ENCODE measurements around the gene NIM1K.

The NIM1K gene

DNA sequence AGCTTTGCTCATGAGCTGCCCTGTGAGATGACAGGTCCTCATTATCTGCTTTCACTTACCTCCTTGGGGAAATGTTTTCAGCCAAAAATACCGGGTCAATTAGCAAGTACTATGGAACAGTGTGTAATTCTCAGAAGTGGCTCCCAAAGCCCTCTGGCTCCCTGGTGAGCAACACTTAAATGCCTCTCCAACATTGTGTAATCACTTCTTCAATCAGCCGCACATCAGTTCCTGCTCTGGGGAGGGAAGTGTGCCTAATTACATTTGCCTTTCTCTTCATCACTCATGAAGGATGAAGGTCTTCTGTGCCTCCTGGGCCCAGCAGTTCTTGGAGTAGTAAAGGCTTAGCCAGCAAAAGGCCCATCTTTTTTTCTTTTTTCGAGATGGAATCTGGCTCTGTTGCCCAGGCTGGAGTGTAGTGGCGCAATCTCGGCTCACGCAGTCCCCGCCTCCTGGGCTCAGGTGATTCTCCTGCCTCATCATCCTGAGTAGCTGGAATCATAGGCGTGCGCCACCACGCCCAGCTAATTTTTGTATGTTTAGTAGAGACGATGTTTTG is 23.1 kb downstream of the NIM1K start:
- Histone ChIP-seq H3K4me3 (replicated peaks; ENCODE audit: insufficient read depth, low read length) (no peak overlapping the region), H3K27ac (replicated peaks) (no peak overlapping the region), H3K27me3 (ENCODE audit: insufficient read depth, poor library complexity, severe bottlenecking) (peaks cover 19% of the 10 kb centered on the region)
- peak; percentile 55; the same call in 1 of the 2 replicates for TF ChIP-seq SPI1 (IDR thresholded peaks at IDR 0.05; ENCODE audit: borderline replicate concordance, low read depth)
- TF ChIP-seq, protein P1, sequence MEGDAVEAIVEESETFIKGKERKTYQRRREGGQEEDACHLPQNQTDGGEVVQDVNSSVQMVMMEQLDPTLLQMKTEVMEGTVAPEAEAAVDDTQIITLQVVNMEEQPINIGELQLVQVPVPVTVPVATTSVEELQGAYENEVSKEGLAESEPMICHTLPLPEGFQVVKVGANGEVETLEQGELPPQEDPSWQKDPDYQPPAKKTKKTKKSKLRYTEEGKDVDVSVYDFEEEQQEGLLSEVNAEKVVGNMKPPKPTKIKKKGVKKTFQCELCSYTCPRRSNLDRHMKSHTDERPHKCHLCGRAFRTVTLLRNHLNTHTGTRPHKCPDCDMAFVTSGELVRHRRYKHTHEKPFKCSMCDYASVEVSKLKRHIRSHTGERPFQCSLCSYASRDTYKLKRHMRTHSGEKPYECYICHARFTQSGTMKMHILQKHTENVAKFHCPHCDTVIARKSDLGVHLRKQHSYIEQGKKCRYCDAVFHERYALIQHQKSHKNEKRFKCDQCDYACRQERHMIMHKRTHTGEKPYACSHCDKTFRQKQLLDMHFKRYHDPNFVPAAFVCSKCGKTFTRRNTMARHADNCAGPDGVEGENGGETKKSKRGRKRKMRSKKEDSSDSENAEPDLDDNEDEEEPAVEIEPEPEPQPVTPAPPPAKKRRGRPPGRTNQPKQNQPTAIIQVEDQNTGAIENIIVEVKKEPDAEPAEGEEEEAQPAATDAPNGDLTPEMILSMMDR (IDR thresholded peaks at IDR 0.05; ENCODE audit: insufficient read depth, low read length): no peak
- DNase-seq (ENCODE audit: low read depth in 1 of 2, low spot score in 1 of 2): peak in 1 of 2 experiments; percentile 54

DNA sequence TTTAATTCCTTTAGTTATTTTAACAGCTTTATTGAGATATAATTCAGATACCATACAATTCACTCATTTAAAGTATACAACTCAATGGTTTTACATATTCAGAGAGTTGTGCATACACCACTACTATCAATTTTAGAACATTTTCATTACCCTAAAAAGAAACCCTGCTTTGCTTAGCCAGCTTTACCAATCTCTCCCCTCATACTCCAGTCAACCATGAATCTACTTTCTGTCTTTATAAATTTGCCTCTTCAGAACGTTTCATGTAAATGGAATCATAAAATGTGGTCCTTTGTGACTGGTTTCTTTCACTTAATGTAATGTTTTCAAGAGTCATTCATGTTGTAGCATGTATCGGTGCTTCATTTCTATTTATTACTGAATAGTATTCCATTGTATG is 24.9 kb downstream of the NIM1K start:
- H3K4me3 ChIP-seq (replicated peaks; ENCODE audit: insufficient read depth, low read length): no peak overlapping the region
- no peak for DNase-seq (ENCODE audit: low read depth in 1 of 2, low spot score in 1 of 2)
- peaks cover 6% of the 10 kb centered on the region for H3K27me3 ChIP-seq (ENCODE audit: insufficient read depth, poor library complexity, severe bottlenecking)
- no peak overlapping the region for H3K27ac ChIP-seq (replicated peaks)
- TF ChIP-seq GABPA (IDR thresholded peaks at IDR 0.05; ENCODE audit: low read depth) (no peak), SPI1 (IDR thresholded peaks at IDR 0.05; ENCODE audit: borderline replicate concordance, low read depth) (no peak), POLR2AphosphoS5 (IDR thresholded peaks at IDR 0.05; ENCODE audit: low read depth) (no peak)
- TF ChIP-seq, protein P2, sequence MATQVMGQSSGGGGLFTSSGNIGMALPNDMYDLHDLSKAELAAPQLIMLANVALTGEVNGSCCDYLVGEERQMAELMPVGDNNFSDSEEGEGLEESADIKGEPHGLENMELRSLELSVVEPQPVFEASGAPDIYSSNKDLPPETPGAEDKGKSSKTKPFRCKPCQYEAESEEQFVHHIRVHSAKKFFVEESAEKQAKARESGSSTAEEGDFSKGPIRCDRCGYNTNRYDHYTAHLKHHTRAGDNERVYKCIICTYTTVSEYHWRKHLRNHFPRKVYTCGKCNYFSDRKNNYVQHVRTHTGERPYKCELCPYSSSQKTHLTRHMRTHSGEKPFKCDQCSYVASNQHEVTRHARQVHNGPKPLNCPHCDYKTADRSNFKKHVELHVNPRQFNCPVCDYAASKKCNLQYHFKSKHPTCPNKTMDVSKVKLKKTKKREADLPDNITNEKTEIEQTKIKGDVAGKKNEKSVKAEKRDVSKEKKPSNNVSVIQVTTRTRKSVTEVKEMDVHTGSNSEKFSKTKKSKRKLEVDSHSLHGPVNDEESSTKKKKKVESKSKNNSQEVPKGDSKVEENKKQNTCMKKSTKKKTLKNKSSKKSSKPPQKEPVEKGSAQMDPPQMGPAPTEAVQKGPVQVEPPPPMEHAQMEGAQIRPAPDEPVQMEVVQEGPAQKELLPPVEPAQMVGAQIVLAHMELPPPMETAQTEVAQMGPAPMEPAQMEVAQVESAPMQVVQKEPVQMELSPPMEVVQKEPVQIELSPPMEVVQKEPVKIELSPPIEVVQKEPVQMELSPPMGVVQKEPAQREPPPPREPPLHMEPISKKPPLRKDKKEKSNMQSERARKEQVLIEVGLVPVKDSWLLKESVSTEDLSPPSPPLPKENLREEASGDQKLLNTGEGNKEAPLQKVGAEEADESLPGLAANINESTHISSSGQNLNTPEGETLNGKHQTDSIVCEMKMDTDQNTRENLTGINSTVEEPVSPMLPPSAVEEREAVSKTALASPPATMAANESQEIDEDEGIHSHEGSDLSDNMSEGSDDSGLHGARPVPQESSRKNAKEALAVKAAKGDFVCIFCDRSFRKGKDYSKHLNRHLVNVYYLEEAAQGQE (IDR thresholded peaks at IDR 0.05; ENCODE audit: insufficient replicate concordance, low read depth): no peak
- TF ChIP-seq, protein P1 (IDR thresholded peaks at IDR 0.05; ENCODE audit: insufficient read depth, low read length): no peak

DNA sequence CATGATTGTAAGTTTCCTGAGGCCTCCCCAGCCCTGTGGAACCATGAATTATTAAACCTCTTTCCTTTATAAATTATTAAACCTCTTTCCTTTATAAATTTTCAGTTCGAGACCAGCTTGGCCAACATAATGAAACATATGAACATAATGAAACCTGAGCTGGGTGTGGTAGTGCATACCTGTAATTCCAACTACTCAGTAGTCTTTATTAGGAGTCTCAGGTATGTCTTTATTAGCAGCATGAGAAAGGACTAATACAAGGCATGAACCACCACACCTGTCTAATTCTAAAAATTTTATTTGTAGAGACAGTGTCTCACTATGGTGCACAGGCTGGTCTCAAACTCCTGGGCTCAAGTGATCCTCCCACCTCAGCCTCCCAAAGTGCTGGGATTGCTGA is 27.1 kb downstream of the NIM1K start:
- no peak overlapping the region for H3K27ac ChIP-seq (replicated peaks)
- no peaks in the 10 kb centered on the region for H3K27me3 ChIP-seq (ENCODE audit: insufficient read depth, poor library complexity, severe bottlenecking)
- no peak for DNase-seq (ENCODE audit: low read depth in 1 of 2, low spot score in 1 of 2)
- H3K4me3 ChIP-seq (replicated peaks; ENCODE audit: insufficient read depth, low read length): no peak overlapping the region
- TF ChIP-seq, protein P2 (IDR thresholded peaks at IDR 0.05; ENCODE audit: insufficient replicate concordance, low read depth): no peak
- TF ChIP-seq GABPA (IDR thresholded peaks at IDR 0.05; ENCODE audit: low read depth) (no peak), SPI1 (IDR thresholded peaks at IDR 0.05; ENCODE audit: borderline replicate concordance, low read depth) (no peak), POLR2AphosphoS5 (IDR thresholded peaks at IDR 0.05; ENCODE audit: low read depth) (no peak)
- TF ChIP-seq, protein P1 (IDR thresholded peaks at IDR 0.05; ENCODE audit: insufficient read depth, low read length): no peak

DNA sequence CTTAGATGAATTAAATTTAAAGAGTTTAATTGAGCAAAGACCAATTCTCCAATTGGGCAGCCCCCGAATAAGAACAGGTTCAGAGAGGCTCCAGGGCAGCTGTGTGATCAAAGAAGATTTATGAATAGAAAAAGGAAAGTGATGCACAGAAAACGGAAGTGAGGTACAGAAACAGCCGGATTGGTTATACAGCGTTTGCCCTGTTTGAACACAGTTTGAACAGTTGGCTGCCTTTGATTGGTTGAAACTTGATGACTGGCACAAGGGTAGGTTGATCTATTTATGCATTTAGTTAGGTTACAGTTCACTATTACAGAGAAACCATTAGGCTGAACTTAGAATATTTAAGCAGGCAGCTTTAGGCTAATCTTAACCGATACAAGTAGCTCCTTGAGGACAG is 29.5 kb downstream of the NIM1K start:
- no peak for DNase-seq (ENCODE audit: low read depth in 1 of 2, low spot score in 1 of 2)
- Histone ChIP-seq H3K27ac (replicated peaks) (no peak overlapping the region), H3K27me3 (ENCODE audit: insufficient read depth, poor library complexity, severe bottlenecking) (no peaks in the 10 kb centered on the region), H3K4me3 (replicated peaks; ENCODE audit: insufficient read depth, low read length) (no peak overlapping the region)
- no peak for TF ChIP-seq POLR2AphosphoS5 (IDR thresholded peaks at IDR 0.05; ENCODE audit: low read depth)
- TF ChIP-seq, protein P2 (IDR thresholded peaks at IDR 0.05; ENCODE audit: insufficient replicate concordance, low read depth): no peak
- no peak for TF ChIP-seq SPI1 (IDR thresholded peaks at IDR 0.05; ENCODE audit: borderline replicate concordance, low read depth)
- no peak for TF ChIP-seq GABPA (IDR thresholded peaks at IDR 0.05; ENCODE audit: low read depth)
- TF ChIP-seq, protein P1 (IDR thresholded peaks at IDR 0.05; ENCODE audit: insufficient read depth, low read length): no peak

Data from HL-60 (cell line).